ENCODE data around the gene COMT.

DNA sequence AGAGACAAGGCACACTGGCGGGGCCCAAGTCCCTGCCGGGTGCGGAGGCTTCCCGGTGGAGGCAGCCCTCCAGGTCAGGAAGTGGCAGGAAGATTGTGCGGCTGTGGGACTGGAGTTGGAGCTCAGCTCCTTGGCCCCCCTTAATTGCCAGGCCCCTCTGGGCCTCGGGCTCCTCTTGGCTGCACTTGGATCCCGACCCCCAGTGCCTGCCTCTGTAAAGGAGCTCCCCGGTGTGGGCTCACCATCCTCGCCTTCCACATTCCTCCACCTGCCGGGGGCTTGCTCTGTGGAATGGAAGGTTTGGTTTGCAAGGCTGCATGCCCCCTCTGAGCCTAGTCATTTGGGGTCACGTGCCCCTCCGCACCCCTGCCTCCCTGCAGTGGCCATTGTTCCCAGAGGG lies 38.1 kb upstream of the COMT start:
- TF ChIP-seq POLR2A (IDR thresholded peaks at IDR 0.05): no peak
- TF ChIP-seq, protein P1, sequence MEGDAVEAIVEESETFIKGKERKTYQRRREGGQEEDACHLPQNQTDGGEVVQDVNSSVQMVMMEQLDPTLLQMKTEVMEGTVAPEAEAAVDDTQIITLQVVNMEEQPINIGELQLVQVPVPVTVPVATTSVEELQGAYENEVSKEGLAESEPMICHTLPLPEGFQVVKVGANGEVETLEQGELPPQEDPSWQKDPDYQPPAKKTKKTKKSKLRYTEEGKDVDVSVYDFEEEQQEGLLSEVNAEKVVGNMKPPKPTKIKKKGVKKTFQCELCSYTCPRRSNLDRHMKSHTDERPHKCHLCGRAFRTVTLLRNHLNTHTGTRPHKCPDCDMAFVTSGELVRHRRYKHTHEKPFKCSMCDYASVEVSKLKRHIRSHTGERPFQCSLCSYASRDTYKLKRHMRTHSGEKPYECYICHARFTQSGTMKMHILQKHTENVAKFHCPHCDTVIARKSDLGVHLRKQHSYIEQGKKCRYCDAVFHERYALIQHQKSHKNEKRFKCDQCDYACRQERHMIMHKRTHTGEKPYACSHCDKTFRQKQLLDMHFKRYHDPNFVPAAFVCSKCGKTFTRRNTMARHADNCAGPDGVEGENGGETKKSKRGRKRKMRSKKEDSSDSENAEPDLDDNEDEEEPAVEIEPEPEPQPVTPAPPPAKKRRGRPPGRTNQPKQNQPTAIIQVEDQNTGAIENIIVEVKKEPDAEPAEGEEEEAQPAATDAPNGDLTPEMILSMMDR (IDR thresholded peaks at IDR 0.05): no peak
